ENCODE measurements around the gene FRMD3.

- TF ChIP-seq POLR2A (IDR thresholded peaks at IDR 0.05) (no peak), CTCF (IDR thresholded peaks at IDR 0.05) (no peak)
Observed at GRCh38 chr9:83218411-83219090, 319.6 kb downstream of the FRMD3 start.

Data from body of pancreas (tissue), 4 donors.